AG10803 (cell line): Measurements from ENCODE around the gene TMX1.

ENCODE experiments used
- DNase-seq: peaks from one replicate; pipeline ENCODE4 v3.0.0; 2010; ENCODE audit warnings: low read depth
- H3K4me3 ChIP-seq: 2 replicates; pipeline ENCODE4 v1.5.1; 2011; ENCODE audit warnings: mild to moderate bottlenecking, low read length, control low read depth
- TF ChIP-seq, protein P1 (sequence below): conservative IDR thresholded peaks from 2 replicates; pipeline ENCODE4 v1.5.1; 2011; ENCODE audit warnings: mild to moderate bottlenecking, low read length, control low read depth, inconsistent platforms

Gene TMX1

DNA sequence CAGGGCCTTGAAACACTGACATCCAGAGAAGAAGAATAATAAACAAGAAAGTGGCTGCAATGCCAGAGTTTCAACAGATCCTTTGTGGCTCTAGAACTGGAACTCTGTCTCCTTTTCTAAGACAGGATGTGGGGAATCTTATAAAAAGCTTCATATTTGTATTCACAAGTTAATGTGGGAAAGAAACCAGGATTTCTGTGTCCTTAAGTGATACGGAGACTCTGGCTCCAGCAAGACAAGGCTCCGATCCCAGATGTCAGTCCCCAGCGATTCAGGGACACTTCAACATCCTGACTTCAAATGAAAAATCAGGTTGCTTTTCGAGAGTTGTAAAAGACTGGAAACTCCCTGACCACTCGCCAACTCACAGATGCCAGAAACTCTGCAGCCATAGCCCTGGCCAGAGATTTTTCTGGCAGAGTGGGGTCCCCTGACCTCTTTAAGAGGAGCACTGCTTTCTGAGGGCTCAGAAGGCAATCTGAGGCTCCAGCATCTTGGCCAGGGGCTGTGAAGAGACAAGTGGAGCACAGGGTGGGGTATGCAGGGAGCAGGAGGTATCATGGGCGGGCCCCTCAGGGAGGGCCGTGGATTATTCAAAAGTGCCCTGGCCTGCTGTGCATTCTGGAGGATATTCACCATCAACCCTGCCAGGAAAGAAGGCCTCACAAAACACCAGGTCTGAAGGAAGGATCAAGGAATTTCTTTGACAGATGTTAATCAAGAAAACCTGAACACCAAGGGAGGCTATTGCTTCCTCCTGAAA, 53.3 kb downstream of the TMX1 start:
- DNase-seq = peak; percentile 84

DNA sequence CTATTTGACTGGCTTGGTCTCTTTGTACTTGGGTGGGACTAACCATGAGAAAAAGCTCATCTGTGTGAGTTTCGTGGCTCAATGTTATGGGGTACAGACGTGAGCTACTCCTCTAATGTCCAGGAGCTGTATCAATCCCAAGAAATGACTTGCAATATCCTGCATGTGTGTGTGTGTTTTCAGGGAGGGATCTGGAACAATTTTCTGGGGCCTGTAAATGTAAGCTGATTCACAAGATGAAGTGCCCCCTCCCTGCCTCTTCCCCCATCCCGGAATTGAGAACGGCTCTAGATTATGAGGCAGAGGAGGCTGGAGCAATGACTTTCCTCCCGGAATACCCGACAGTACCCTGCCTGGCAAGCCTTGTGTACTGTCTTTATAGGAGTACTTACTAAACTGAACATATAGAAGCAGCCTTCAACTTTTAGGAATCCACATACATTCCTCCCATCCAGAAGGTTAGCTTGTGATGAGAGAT, 53.9 kb downstream of the TMX1 start:
- DNase-seq = peak; percentile 58
- H3K4me3 ChIP-seq = no peak overlapping the region
- TF ChIP-seq, protein P1, sequence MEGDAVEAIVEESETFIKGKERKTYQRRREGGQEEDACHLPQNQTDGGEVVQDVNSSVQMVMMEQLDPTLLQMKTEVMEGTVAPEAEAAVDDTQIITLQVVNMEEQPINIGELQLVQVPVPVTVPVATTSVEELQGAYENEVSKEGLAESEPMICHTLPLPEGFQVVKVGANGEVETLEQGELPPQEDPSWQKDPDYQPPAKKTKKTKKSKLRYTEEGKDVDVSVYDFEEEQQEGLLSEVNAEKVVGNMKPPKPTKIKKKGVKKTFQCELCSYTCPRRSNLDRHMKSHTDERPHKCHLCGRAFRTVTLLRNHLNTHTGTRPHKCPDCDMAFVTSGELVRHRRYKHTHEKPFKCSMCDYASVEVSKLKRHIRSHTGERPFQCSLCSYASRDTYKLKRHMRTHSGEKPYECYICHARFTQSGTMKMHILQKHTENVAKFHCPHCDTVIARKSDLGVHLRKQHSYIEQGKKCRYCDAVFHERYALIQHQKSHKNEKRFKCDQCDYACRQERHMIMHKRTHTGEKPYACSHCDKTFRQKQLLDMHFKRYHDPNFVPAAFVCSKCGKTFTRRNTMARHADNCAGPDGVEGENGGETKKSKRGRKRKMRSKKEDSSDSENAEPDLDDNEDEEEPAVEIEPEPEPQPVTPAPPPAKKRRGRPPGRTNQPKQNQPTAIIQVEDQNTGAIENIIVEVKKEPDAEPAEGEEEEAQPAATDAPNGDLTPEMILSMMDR = no peak

More for the DNA sequence above, 53.3 kb downstream of the TMX1 start:
- TF ChIP-seq, protein P1 = no peak
- no peak overlapping the region for H3K4me3 ChIP-seq

DNA sequence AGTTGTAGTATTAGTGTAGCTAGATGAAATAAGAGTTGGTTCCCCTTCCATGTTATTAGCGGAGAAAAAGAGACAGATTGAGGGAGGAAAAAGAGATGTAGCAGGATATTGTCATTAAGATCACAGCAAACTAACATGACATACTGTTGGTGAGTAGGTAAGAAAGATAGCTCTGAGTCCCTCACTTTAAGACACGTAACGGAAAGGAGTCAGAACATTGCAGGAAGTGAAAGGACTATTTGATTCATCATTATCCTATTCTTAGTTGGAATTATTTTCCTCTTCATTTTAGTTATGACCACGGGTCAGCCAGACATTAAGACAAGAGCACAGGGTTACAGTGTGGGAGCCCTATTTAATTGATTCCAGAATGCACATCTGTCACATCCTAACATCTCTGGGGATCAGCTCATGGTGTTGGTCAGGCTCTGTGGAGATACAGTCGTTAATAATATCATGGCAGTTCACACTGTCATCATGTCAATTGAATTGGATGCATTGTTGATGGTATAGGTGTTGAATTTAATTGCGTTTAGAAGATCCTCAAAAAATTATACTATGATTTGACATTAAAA, 55.0 kb downstream of the TMX1 start:
- no peak overlapping the region for H3K4me3 ChIP-seq
- TF ChIP-seq, protein P1 = no peak
- peak; percentile 24 for DNase-seq

DNA sequence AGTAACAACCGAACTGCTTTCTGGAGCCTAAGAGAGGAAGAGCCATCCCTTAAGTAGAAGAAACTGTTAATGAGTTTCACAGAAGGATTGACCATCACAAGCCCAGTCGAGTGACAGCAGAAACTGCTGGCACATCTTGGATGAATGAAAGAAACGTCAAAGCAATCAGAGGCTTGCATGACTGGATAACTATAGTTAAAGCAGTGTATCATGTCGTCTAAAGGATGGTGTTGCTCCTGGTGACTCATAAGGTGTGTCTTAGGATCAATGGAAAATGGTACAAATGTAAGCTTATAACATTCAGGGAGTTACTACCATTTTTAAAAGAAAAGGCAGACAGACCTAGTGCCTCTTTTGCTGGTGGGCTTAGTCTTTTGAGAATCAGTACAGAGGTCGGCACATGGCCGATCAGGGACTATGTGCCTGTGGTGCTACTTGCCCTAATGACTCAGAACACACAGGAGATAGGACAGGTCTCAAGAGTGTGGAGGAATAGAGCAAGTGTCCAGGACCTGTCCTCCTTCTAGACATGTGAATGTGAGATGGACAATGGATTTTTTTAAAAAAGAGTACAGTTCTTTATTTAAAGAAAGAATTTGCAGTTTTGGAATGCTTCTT, 55.7 kb downstream of the TMX1 start:
- no peak overlapping the region for H3K4me3 ChIP-seq
- TF ChIP-seq, protein P1 = no peak
- no peak for DNase-seq

DNA sequence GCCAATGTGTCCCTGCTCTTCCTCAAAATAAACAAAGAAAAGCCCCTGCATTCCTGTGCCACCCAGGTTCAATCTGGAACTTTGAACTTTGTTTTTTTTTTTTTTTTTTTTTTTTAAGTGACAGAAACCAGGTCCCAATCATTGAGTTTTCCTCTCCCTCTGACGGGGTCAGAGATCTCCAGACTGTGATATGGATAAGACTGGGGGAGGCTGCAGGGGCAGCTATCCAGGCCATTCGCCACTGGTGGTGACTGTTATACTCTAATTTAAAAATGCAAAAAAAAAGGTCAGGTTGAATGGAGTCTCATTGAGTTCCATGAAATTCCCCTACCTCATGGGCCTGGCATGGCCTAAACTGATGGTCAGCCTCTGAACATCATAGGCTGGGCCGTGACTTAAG, 57.0 kb downstream of the TMX1 start:
- TF ChIP-seq, protein P1 = no peak
- no peak for DNase-seq
- H3K4me3 ChIP-seq = no peak overlapping the region

DNA sequence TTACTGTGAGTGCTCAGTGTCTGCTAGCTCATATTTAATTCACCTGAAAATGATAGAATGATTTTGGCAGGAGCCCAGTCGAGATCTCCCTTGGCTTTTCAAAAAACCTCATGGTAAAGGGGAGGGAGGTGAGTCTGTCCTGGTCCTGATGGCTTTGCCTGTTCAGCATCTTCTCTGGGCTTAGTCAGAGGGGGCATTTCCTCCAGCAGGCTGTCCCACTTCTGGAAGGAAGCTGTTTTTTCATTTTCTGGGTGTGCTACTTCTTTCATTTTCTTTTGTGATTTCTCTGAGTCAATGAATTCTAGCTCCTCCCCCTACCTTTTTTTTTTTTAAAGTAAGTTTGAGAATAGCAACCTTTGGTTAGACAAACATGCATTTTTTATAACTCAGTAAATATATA, 58.8 kb downstream of the TMX1 start:
- H3K4me3 ChIP-seq = no peak overlapping the region
- TF ChIP-seq, protein P1 = no peak
- no peak for DNase-seq
